Endothelial cell of umbilical vein (primary cell): ENCODE data around the gene GOLGA3. TPM values are rescaled to one million over a fixed set of nuclear protein-coding genes. Genes with fewer than 3 reads are reported as not detected.

Source experiments
- BruUV-seq: library from RNA; stranded (reverse); fragments of 400-500 nt; replicated peaks from 2 replicates; lab custom pipeline; 2021; lab: Mats Ljungman, UMichigan
- CTCF ChIA-PET: fragments of 300-600, 350-600 bp; sonication (Branson Sonifier 250); formaldehyde crosslinking; loops from one replicate; lab custom pipeline; 2021; ENCODE audit warnings: antibody characterized with exemption, inconsistent platforms; lab: Charles Lee
- POLR2A ChIA-PET: fragments of 300-600, 350-600 bp; sonication (Branson Sonifier 250); formaldehyde crosslinking; loops from one replicate; lab custom pipeline; 2021; ENCODE audit warnings: antibody characterized with exemption, inconsistent platforms; lab: Charles Lee
- DNase-seq: peaks from one replicate; pipeline ENCODE4 v3.0.0-alpha.2; 2011; ENCODE audit warnings: low read depth, low spot score
- FAIRE-seq: peaks from 2 replicates; lab custom pipeline; 2011; peaks lifted over from hg19 to GRCh38; lab: Jason Lieb, UNC
- H2AFZ ChIP-seq: 2 replicates; pipeline ENCODE4 v1.6.0; 2012; ENCODE audit warnings: low read depth, low read length, control low read depth, inconsistent platforms
- H3K27ac ChIP-seq: 2 replicates; pipeline ENCODE4 v1.5.1; 2011; ENCODE audit warnings: low read depth, mild to moderate bottlenecking, control low read depth, low read length, moderate library complexity; ENCODE audit not compliant: insufficient read depth
- H3K27me3 ChIP-seq, 2 experiments: 2 replicates each; pipeline versions ENCODE4 v1.6.0 to v1.6.1; 2011; ENCODE audit warnings: low read length in 2 of 2, mixed read lengths in 1 of 2; ENCODE audit not compliant: control insufficient read depth in 2 of 2, insufficient read depth in 2 of 2
- H3K36me3 ChIP-seq, 2 experiments: 2 replicates in 1 of 2; 3 replicates in 1 of 2; pipeline ENCODE4 v1.5.1; 2011; ENCODE audit warnings: low read length in 2 of 2, mild to moderate bottlenecking in 1 of 2, moderate library complexity in 1 of 2; ENCODE audit not compliant: control insufficient read depth in 2 of 2, insufficient read depth in 2 of 2; ENCODE audit errors: extremely low read depth in 1 of 2
- H3K4me1 ChIP-seq: 3 replicates; pipeline ENCODE4 v1.5.1; 2011; ENCODE audit warnings: mild to moderate bottlenecking, low read length; ENCODE audit not compliant: control insufficient read depth, insufficient read depth; ENCODE audit errors: extremely low read depth
- H3K4me2 ChIP-seq: 2 replicates; pipeline ENCODE4 v1.6.1; 2011; ENCODE audit warnings: low read length, control low read depth, mixed read lengths; ENCODE audit not compliant: insufficient read depth
- H3K4me3 ChIP-seq, 3 experiments: fragments of 200-600 bp in 1 of 3; sonication (generic), shearing (Covaris generic) in 1 of 3; replicated peaks in 1 of 3; 2 replicates each; pipeline ENCODE4 v1.5.1; 2011 to 2016; ENCODE audit warnings: control low read depth in 3 of 3, low read length in 3 of 3, mild to moderate bottlenecking in 2 of 3, inconsistent platforms in 1 of 3, low read depth in 1 of 3, moderate library complexity in 1 of 3; ENCODE audit not compliant: insufficient read depth in 1 of 3
- H3K79me2 ChIP-seq: 2 replicates; pipeline ENCODE4 v1.6.0; 2012; ENCODE audit warnings: low read length, inconsistent platforms; ENCODE audit not compliant: control insufficient read depth, insufficient read depth
- H3K9ac ChIP-seq: replicated peaks from 2 replicates; pipeline ENCODE3; 2011; ENCODE audit warnings: low read length, control low read depth; ENCODE audit not compliant: insufficient read depth; ENCODE audit errors: extremely low read depth
- H3K9me1 ChIP-seq: replicated peaks from 3 replicates; pipeline ENCODE4 v1.6.0; 2011; ENCODE audit warnings: mild to moderate bottlenecking, low read length; ENCODE audit not compliant: control insufficient read depth, insufficient read depth; ENCODE audit errors: extremely low read depth
- H3K9me3 ChIP-seq: replicated peaks from 2 replicates; pipeline ENCODE4 v1.5.1; 2012; ENCODE audit warnings: low read length, inconsistent platforms; ENCODE audit not compliant: control insufficient read depth, insufficient read depth
- H4K20me1 ChIP-seq: replicated peaks from 2 replicates; pipeline ENCODE3; 2011; ENCODE audit warnings: mild to moderate bottlenecking, low read length; ENCODE audit not compliant: control insufficient read depth, insufficient read depth; ENCODE audit errors: extremely low read depth
- CTCF ChIP-seq, 2 donors: IDR thresholded peaks; 1 replicate in 1 of 2; 2 replicates in 1 of 2; pipeline ENCODE4 v1.5.1; 2011; ENCODE audit warnings: low read length in 2 of 2, mild to moderate bottlenecking in 2 of 2, moderate library complexity in 2 of 2, control low read depth in 1 of 2, inconsistent platforms in 1 of 2, low read depth in 1 of 2; ENCODE audit not compliant: insufficient read depth in 1 of 2; ENCODE audit errors: extremely low read depth in 1 of 2
- GATA2 ChIP-seq: IDR thresholded peaks from 2 replicates; pipeline ENCODE4 v1.7.0; 2011; ENCODE audit warnings: low read depth, mild to moderate bottlenecking, moderate library complexity, mixed read lengths, low read length; ENCODE audit not compliant: insufficient read length, insufficient read depth
- JUN ChIP-seq: IDR thresholded peaks from 2 replicates; pipeline ENCODE4 v1.6.1; 2011; ENCODE audit warnings: borderline replicate concordance, low read depth; ENCODE audit not compliant: insufficient read length, insufficient read depth
- MYC ChIP-seq: IDR thresholded peaks from one replicate; pipeline ENCODE4 v1.6.1; 2011; ENCODE audit warnings: mild to moderate bottlenecking, low read depth, low read length
- dilution Hi-C: fragments of 300-500 bp; cut with MboI; formaldehyde crosslinking; loops from one replicate; pipeline ENCODE4 v1.15.0; 2019; ENCODE audit warnings: low sequenced_read_pairs; ENCODE audit not compliant: extremely low pct_ligation_motif_present
- intact Hi-C: fragments of 100-400 bp; cut with micrococcal nuclease; formaldehyde crosslinking; loops from one replicate; pipeline ENCODE4 v1.10.0; 2022
- polyA plus RNA-seq, 4 experiments: library from polyadenylated mRNA; depleted of rRNA in 3 of 4; stranded (reverse) in 3 of 4; unstranded in 1 of 4; fragments of >200 nt; gene quantifications; 2 replicates each; pipeline versions ENCODE4 v1.2.1 to v1.2.3, GENCODE V29; 2011 to 2012; ENCODE audit warnings: missing spikeins in 1 of 4
- total RNA-seq: library from RNA; stranded (reverse); gene quantifications from 2 replicates; pipeline ENCODE4 v1.2.3, GENCODE V29; 2021

The GOLGA3 gene
- total and polyA plus RNA-seq, 2 donors (not counting 3 experiments of a cell fraction or from before 2014, with no cell fraction given), result 18.4 to 86.0 TPM

GRCh38 chr12:132740313-132740646 lies 88.4 kb downstream of the GOLGA3 start:
- H3K36me3 ChIP-seq, result peaks cover 33 to 62% of the 10 kb centered on the region in 2 experiments
- no peak overlapping the region for H2AFZ ChIP-seq
- dilution Hi-C loops, result no loop called here
- ChIA-PET CTCF (interaction anchor here (1.3 kb wide), 1 partner anchor 22 kb away, joined by 4 read pairs; no protein-coding TSS in a partner anchor), POLR2A (no interaction called here)
- peaks cover 32% of the 10 kb centered on the region for H3K79me2 ChIP-seq
- intact Hi-C loops, result no loop called here
- H3K4me3 ChIP-seq, result no peak overlapping the region
- no peak overlapping the region for H3K9ac ChIP-seq
- H3K4me1 ChIP-seq, result no peaks in the 10 kb centered on the region
- DNase-seq (no peak), FAIRE-seq (no peak)
- no peaks in the 10 kb centered on the region for H3K9me3 ChIP-seq
- BruUV-seq, result no TSS peak
- TF ChIP-seq JUN (no peak), GATA2 (no peak), CTCF (IDR thresholded peaks at IDR 0.05; ENCODE audit: extremely low read depth in 1 of 2, insufficient read depth in 1 of 2, low read depth in 1 of 2, low read length in 2 of 2) (no peak)
- no peak overlapping the region for H3K4me2 ChIP-seq
- no peak overlapping the region for H3K27ac ChIP-seq
- no peaks in the 10 kb centered on the region for H3K9me1 ChIP-seq
- no peaks in the 10 kb centered on the region for H4K20me1 ChIP-seq
- H3K27me3 ChIP-seq, result no peaks in the 10 kb centered on the region

GRCh38 chr12:132739600-132740312 lies 88.9 kb downstream of the GOLGA3 start:
- Histone ChIP-seq H3K36me3 (peaks cover 30 to 61% of the 10 kb centered on the region in 2 experiments), H3K79me2 (peaks cover 27% of the 10 kb centered on the region), H4K20me1 (no peaks in the 10 kb centered on the region), H2AFZ (no peak overlapping the region), H3K9me3 (no peaks in the 10 kb centered on the region), H3K4me1 (no peaks in the 10 kb centered on the region), H3K4me2 (no peak overlapping the region), H3K9ac (no peak overlapping the region), H3K27me3 (no peaks in the 10 kb centered on the region), H3K27ac (no peak overlapping the region), H3K4me3 (no peak overlapping the region), H3K9me1 (no peaks in the 10 kb centered on the region)
- FAIRE-seq (no peak), DNase-seq (no peak)
- TF ChIP-seq GATA2, result no peak
- TF ChIP-seq MYC, result no peak
- no peak for TF ChIP-seq CTCF (IDR thresholded peaks at IDR 0.05; ENCODE audit: extremely low read depth in 1 of 2, insufficient read depth in 1 of 2, low read depth in 1 of 2, low read length in 2 of 2)
- ChIA-PET CTCF (no interaction called here), POLR2A (no interaction called here)
- BruUV-seq, result no TSS peak
- dilution Hi-C loops (no loop called here), intact Hi-C loops (no loop called here)
